GM12874 (cell line): ENCODE results near the gene SELENOO.

ENCODE experiments used
- TF ChIP-seq, protein P1 (sequence below): IDR thresholded peaks from 2 replicates; pipeline ENCODE4 v1.5.1; 2011; ENCODE audit warnings: low read depth, mild to moderate bottlenecking, control low read depth, low read length, moderate library complexity; ENCODE audit not compliant: insufficient read depth

SELENOO gene

DNA sequence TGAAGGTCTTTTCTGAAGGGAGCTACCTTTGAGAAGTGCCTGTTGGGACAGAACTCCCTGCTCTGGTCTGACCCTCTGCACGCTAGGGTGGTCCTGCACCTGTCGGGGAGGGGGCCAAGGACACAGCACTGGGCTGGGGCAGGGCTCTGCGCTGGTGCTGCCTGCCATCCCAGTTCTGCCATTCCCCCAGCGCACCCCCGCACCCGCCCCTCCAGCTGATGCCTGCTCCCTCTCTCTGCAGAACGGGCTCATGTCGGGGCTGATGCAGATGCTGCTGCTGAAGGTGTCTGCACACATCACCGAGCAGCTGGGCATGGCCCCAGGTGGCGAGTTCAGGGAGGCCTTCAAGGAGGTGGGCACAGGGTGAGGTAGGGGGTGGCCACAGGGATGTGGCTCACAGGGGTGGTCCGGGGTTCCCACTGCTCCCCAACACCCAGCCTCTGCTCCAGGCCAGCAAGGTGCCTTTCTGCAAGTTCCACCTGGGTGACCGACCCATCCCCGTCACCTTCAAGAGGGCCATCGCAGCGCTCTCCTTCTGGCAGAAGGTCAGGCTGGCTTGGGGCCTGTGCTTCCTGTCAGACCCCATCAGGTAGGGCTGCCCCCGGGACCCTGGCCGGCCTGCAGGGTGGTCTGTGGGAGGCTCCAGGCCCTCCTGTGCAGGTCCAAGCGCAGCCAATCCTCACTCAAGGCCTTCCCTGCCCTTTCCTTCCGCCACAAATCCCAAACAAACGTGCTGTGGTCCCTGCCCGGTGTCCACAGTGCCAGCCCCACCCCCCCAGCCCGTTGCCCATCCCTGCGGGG lies 3.6 kb upstream of the SELENOO start:
- TF ChIP-seq, protein P1, sequence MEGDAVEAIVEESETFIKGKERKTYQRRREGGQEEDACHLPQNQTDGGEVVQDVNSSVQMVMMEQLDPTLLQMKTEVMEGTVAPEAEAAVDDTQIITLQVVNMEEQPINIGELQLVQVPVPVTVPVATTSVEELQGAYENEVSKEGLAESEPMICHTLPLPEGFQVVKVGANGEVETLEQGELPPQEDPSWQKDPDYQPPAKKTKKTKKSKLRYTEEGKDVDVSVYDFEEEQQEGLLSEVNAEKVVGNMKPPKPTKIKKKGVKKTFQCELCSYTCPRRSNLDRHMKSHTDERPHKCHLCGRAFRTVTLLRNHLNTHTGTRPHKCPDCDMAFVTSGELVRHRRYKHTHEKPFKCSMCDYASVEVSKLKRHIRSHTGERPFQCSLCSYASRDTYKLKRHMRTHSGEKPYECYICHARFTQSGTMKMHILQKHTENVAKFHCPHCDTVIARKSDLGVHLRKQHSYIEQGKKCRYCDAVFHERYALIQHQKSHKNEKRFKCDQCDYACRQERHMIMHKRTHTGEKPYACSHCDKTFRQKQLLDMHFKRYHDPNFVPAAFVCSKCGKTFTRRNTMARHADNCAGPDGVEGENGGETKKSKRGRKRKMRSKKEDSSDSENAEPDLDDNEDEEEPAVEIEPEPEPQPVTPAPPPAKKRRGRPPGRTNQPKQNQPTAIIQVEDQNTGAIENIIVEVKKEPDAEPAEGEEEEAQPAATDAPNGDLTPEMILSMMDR, result no peak

DNA sequence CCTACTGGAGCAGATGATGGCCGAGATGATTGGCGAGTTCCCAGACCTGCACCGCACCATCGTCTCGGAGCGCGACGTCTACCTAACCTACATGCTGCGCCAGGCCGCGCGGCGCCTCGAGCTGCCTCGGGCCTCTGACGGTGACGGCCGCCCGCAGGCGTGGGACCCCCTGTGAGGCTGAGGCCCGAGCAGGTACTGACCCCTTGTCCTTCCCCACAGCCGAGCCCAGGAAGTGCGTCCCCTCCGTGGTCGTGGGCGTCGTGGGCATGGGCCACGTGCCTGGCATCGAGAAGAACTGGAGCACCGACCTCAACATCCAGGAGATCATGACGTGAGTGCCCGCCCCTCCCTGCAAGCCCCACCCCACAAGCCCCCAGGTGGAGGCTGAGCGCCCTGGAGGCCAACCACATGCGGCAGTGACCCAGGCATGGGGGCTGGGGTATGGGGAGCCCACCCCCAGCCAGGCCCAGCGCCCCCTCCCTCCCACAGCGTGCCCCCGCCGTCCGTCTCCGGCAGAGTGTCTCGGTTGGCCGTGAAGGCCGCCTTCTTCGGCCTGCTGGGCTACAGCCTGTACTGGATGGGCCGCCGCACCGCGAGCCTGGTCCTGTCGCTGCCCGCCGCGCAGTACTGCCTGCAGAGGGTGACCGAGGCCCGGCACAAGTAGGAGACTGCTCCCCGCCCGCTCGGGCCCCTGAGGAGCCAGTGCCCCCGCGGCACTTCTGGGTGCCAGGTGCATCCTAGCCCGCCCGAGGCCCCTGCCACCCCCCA lies 2.8 kb upstream of the SELENOO start:
- TF ChIP-seq, protein P1, result no peak

DNA sequence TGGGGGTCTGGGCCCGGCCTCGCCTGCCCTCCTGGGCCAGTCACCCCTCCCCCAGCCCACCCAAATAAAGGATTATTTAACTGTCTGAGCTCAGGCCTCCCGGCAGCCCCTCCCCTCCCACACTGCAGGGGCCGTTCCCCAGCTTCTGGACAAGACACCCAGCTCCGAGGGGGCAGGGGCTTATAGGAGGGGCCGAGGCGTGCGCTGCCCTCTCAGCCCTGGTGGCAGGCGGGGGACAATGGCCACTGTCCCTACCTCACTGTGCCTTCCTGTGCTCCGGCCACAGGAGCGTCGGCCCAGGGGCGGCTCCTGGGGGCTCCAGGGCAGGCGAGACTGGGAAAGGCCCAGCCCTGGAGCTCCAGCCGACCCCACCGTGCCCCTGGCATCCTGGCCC lies 2.2 kb upstream of the SELENOO start:
- TF ChIP-seq, protein P1, result no peak

DNA sequence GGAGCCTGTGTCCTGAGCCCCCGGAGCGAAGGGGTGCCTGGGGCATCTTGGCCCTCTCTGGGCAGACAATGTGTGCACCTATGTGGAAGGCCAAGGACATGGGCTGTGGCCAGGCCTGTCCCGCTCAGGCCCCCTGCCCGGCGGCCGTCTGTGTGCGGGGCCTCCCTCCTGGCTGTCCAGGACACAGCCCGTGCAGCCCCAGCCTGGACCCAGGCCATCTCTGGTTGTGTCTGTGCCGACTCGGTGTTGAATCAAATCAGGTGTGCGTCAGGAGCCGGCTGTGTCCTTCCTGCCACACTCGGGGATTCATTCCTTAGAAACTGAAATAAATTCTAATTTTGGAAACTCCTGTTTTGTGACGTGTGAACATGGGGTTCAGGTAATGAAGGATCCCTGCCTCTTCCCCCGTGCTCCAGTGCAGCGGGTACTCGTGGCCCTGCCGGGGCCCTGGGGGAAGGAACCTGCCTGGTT lies 1.5 kb upstream of the SELENOO start:
- TF ChIP-seq, protein P1, result no peak

DNA sequence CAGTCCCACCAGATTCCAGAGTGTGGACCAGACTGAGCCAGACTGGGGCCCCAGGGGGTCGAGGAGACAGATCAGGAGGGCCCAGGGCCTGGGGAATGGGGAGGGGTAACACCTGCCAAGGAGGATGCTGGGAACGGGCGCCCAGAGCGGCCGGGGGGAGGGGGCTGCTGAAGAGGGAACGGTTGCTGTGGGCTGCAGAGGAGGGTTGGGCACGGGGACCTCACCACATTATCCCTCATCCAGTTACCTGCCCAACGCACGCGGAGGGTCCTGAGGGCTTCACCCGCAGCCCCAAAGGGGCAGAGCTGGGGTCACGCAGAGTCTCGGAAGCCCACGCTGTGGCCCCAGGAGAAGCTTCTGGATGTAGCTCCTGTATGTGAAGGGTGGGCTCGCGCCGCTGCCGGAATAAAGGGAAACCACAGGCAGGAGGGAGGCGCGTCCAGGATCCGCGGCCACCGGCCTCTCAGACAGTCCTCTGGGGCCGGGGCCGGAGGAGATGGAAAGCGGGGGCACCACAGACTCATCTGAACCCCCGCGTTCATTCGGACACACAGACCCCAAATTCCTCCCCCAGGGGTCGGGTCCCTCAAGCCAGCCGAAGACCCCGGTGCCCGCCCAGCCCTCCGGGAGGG lies 866 bp upstream of the SELENOO start:
- TF ChIP-seq, protein P1, result no peak

DNA sequence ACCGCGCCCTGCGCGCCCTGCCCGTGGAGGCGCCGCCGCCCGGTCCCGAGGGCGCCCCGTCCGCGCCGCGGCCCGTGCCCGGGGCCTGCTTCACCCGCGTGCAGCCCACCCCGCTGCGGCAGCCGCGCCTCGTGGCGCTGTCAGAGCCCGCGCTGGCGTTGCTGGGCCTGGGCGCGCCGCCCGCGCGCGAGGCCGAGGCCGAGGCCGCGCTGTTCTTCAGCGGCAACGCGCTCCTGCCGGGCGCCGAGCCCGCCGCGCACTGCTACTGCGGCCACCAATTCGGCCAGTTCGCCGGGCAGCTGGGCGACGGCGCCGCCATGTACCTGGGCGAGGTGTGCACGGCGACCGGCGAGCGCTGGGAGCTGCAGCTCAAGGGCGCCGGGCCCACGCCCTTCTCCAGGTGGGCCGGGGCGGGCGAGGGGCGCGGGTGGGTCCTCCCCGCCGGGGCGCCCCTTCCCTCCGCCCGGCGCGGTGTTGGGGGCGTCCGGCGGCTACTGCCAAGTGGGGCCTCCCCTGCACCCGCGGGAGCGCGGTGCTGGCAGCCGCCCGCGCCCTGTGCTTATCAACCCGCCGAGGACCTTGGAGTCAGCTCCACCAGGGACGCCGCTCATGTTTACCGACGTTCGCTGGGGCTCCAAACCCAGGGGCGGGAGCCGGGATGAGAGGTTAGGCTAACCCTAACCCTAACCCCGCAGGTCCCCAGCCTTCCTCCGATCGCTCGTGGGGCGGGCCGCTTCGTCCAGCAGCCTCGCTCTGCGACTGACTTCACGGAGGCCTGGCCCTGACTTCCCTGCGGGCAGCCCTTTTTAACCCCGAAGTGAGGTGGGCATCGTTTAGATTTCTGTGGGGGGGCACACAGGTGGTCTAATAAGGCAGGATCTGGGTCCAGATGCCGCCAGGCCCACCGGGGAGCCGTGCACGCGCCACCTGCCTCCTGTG lies 649 bp downstream of the SELENOO start:
- TF ChIP-seq, protein P1, result no peak
